ENCODE results near the gene CIAO3.

Gene CIAO3

GRCh38 chr16:702341-702740 is 38.5 kb downstream of the CIAO3 start:
- H3K4me3 ChIP-seq (ENCODE audit: low read depth, low read length), result no peak overlapping the region
- DNase-seq (ENCODE audit: low read depth), result no peak
- no peak for TF ChIP-seq CTCF (IDR thresholded peaks at IDR 0.05; ENCODE audit: low read depth, low read length, missing control alignments)

GRCh38 chr16:700684-701584 is 39.9 kb downstream of the CIAO3 start:
- H3K4me3 ChIP-seq (ENCODE audit: low read depth, low read length), result no peak overlapping the region
- no peak for TF ChIP-seq CTCF (IDR thresholded peaks at IDR 0.05; ENCODE audit: low read depth, low read length, missing control alignments)
- no peak for DNase-seq (ENCODE audit: low read depth)

DNA sequence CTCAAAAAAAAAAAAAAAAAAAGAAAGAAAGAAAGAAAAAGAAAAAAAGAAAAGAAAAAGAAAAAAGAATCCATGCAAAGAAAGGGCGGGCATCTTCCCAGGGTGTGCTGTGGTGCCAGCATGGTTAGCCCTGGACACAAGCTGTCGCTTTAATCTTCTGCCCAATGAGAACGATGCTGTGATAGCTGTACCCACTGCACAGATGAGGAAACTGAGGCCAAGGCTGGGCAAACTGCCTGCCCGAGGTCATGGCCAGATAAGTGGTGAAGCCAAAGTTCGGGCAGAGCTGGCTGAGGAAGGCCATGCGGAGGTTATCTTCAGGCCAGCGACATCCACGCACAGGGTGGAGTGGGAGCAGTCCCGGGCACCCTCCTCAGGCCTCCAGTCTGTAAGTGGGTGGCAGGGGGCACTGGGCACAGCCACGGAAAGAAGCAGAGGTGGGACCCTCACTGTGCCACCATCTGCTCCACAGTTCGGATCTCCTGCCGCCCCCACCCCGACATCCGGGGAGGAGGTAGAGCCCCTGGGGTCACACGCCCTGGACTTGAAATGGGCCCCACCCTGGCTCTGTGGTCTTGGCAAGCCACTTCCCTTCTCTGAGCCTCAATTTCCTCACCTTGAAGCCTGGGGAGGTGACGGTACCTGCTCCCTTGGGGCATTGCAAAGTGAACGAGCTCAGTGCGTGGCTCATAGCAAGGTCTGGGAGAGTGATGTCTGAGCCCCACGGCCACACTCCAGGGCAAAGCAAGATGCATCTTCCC is 41.7 kb downstream of the CIAO3 start:
- TF ChIP-seq CTCF (IDR thresholded peaks at IDR 0.05; ENCODE audit: low read depth, low read length, missing control alignments), result no peak
- no peak overlapping the region for H3K4me3 ChIP-seq (ENCODE audit: low read depth, low read length)
- no peak for DNase-seq (ENCODE audit: low read depth)

DNA sequence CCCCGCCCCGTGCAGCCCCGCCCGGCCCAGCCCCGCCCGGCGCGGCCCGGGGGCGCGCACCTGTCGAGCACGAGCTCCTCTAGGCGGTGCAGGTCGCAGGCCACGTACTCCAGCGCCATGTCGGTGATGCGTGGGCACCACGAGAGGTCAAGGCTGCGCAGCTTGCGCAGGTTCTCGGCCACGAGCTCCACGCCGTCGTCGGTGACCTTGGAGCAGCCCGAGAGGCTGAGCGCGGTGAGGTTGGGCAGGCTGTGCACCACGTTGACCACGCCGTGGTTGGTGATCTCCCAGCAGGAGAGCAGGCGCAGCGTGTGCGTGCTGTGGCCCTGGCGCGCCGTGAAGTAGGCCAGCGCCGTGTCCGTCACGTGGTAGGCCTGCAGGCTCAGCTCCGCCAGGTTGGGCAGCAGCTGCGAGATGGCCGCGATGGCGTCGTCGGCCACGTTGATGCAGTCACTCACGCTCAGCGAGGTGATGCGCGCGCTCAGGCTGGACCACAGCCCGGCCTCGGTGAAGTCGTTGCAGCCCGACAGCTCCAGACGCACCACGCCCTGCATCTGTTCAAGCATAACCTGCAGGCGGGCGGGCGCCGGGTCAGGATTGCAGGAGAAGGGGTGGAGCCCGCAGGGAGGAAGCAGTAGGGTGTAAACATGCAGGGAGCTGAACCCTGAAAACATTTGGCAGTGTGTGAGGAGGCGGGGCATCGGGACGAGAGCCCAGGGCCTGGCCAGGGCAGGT is 45.3 kb downstream of the CIAO3 start:
- TF ChIP-seq CTCF (IDR thresholded peaks at IDR 0.05; ENCODE audit: low read depth, low read length, missing control alignments), result no peak
- H3K4me3 ChIP-seq (ENCODE audit: low read depth, low read length), result peak overlapping the region; percentile 49
- no peak for DNase-seq (ENCODE audit: low read depth)

- no peak for TF ChIP-seq CTCF (IDR thresholded peaks at IDR 0.05; ENCODE audit: low read depth, low read length, missing control alignments)
- no peak for DNase-seq (ENCODE audit: low read depth)
- H3K4me3 ChIP-seq (ENCODE audit: low read depth, low read length), result peak overlapping the region; percentile 49; the same call in 1 of the 2 replicates
Measured at GRCh38 chr16:694863-695354, 45.9 kb downstream of the CIAO3 start.

GRCh38 chr16:694187-694862 is 46.5 kb downstream of the CIAO3 start:
- no peak for TF ChIP-seq CTCF (IDR thresholded peaks at IDR 0.05; ENCODE audit: low read depth, low read length, missing control alignments)
- H3K4me3 ChIP-seq (ENCODE audit: low read depth, low read length), result 0 out of 2 replicates have a peak overlapping the region, but pooled peaks have one; percentile 49
- no peak for DNase-seq (ENCODE audit: low read depth)
